ENCODE measurements around the gene HPRT1.

HPRT1 gene

DNA sequence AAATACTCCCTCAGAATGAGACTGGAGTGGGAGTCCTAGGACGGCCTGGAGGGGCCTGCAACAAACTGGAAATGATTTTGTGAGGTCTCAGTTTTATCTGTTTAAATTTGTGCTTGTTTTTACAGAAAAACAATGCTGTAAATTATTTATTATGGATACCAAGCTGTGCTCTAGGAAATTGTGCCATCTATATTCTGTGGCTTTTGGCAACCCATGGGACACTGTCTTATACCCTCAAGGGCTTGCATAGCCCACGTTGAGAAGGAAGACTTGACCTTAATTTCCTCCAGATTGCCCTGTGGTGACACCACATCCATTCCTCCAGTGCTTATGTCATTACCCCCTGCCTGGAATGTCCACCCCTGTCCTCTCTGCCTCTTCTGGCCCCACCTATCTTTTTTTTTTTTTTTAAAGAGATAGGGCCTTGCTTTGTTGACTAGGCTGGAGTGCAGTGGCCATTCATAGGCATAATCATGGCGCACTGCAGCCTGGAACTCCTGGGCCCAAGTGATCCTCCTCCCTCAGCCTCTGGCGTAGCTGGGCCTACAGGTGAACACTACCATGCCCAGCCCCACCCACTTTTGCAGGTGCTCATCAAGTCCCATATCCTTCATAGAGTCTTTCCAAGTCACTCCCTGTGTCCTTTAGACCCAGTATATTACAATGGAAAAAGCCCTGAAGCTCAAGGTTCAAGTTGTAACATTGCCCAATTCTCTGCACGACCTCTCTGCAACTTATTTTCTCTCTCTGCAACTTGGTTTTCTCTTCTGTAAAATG is 77.4 kb downstream of the HPRT1 start:
- H3K36me3 ChIP-seq, result no peaks in the 10 kb centered on the region
- TF ChIP-seq, protein P1, sequence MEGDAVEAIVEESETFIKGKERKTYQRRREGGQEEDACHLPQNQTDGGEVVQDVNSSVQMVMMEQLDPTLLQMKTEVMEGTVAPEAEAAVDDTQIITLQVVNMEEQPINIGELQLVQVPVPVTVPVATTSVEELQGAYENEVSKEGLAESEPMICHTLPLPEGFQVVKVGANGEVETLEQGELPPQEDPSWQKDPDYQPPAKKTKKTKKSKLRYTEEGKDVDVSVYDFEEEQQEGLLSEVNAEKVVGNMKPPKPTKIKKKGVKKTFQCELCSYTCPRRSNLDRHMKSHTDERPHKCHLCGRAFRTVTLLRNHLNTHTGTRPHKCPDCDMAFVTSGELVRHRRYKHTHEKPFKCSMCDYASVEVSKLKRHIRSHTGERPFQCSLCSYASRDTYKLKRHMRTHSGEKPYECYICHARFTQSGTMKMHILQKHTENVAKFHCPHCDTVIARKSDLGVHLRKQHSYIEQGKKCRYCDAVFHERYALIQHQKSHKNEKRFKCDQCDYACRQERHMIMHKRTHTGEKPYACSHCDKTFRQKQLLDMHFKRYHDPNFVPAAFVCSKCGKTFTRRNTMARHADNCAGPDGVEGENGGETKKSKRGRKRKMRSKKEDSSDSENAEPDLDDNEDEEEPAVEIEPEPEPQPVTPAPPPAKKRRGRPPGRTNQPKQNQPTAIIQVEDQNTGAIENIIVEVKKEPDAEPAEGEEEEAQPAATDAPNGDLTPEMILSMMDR (IDR thresholded peaks at IDR 0.05; ENCODE audit: low read depth, low read length), result no peak
- no peaks in the 10 kb centered on the region; the same call in 1 of the 2 replicates for H3K4me1 ChIP-seq
- H3K9me3 ChIP-seq, result no peaks in the 10 kb centered on the region
- no peaks in the 10 kb centered on the region for H3K27me3 ChIP-seq
- no peak overlapping the region for H3K4me3 ChIP-seq (ENCODE audit: low read depth, low read length)
- DNase-seq, result no peak

DNA sequence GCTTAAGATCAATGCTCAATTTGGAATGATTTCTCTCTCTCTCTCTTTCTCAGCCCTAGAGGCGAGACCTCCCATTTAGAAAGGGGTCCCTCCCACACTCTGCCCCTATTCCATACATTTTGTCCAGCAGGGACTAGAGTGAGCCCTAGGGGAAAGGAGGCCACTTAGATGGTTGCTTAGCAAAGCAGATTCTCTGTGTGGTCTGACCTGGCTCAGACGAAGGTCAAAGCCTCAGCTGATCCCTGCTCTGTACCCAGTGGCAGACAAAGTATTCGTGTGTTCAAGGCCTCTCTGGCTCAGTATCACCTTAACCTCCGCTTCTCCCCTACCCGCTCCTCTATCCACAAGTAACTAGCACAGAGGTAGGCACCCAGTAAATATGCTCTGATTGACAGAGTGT is 78.4 kb downstream of the HPRT1 start:
- TF ChIP-seq, protein P1 (IDR thresholded peaks at IDR 0.05; ENCODE audit: low read depth, low read length), result no peak
- no peak for DNase-seq
- H3K9me3 ChIP-seq, result no peaks in the 10 kb centered on the region
- H3K27me3 ChIP-seq, result no peaks in the 10 kb centered on the region
- no peak overlapping the region for H3K4me3 ChIP-seq (ENCODE audit: low read depth, low read length)
- no peaks in the 10 kb centered on the region for H3K36me3 ChIP-seq
- no peaks in the 10 kb centered on the region; the same call in 1 of the 2 replicates for H3K4me1 ChIP-seq

DNA sequence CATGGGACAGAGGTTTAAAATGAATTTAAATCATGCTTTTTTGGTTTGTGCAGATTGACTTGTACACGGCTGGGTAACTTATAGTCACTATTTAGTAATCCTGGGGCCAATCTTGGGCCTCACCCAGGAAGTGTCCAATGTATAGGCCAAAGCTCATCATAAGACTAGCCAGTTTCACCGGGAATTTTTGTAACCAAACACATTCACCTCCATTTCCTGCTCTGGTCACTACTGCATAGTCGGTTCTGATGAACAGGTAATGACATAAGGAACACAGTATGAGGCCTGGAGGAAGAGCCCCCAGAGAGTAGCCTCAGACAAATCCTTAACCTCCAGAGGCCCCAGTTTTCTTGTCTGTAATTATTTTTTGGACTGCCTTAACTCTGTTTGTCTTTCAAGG is 81.9 kb downstream of the HPRT1 start:
- TF ChIP-seq, protein P1 (IDR thresholded peaks at IDR 0.05; ENCODE audit: low read depth, low read length), result no peak
- no peaks in the 10 kb centered on the region for H3K27me3 ChIP-seq
- no peaks in the 10 kb centered on the region for H3K36me3 ChIP-seq
- no peaks in the 10 kb centered on the region; the same call in 1 of the 2 replicates for H3K4me1 ChIP-seq
- no peak overlapping the region for H3K4me3 ChIP-seq (ENCODE audit: low read depth, low read length)
- no peaks in the 10 kb centered on the region for H3K9me3 ChIP-seq
- no peak for DNase-seq

DNA sequence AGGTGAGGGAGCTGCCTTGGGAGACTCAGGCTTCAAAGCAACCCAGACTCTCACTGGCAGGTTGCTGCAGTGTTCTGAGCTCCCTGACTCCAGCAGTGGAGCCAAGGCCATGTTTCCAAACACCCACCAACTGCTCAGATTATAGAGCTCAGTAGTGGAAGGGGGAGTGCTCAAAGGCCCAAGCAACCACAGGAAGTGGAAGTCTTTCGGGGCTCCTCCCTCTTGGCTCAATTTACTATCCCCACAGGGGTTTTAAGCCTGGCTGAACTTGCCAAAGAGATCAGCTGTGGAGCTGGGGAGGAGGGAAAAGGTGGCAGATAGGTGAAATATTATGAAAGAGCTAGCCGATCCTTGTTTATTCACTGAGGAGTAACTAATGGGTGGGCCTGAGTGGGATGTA is 82.5 kb downstream of the HPRT1 start:
- Histone ChIP-seq H3K27me3 (no peaks in the 10 kb centered on the region), H3K9me3 (no peaks in the 10 kb centered on the region), H3K36me3 (no peaks in the 10 kb centered on the region), H3K4me1 (no peaks in the 10 kb centered on the region; the same call in 1 of the 2 replicates), H3K4me3 (ENCODE audit: low read depth, low read length) (no peak overlapping the region)
- no peak for DNase-seq
- TF ChIP-seq, protein P1 (IDR thresholded peaks at IDR 0.05; ENCODE audit: low read depth, low read length), result no peak

DNA sequence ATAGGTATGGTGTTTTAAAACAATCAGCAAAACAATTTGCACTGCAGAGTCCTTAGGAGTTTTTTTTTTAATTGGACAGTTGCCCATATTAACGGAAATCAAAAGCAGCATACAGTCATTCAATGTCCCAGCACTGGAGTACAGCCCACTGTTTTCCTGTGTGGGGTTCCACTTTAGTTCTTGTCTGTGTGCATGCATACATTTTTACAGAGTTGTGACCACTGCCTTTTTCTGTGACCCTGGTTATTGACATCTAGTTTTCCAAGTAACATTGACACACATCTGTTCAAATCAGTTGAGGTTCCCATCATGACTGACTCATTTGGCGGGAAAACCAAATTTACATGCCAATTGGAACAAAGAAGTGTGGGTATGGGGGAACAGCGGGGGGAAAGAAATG is 83.3 kb downstream of the HPRT1 start:
- Histone ChIP-seq H3K4me1 (no peaks in the 10 kb centered on the region; the same call in 1 of the 2 replicates), H3K9me3 (no peaks in the 10 kb centered on the region), H3K27me3 (no peaks in the 10 kb centered on the region), H3K36me3 (no peaks in the 10 kb centered on the region), H3K4me3 (ENCODE audit: low read depth, low read length) (no peak overlapping the region)
- no peak for DNase-seq
- TF ChIP-seq, protein P1 (IDR thresholded peaks at IDR 0.05; ENCODE audit: low read depth, low read length), result no peak

DNA sequence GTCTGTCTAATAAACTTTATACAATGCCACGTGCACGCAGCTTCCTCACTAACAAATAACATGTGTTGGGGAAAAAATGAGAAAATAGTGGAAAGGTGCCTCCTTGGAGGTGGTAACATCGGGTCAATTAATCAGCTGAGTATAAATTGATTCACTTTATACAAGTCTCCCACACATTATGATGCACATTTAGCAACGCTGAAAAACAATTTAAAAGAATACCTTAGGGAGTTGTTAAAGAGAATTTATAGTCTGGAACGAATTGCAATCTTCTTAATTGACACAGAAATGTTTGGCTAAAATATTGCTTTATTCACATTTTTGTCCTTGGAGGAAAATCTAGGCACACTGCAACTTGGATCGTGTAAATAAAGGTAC is 84.2 kb downstream of the HPRT1 start:
- H3K4me3 ChIP-seq (ENCODE audit: low read depth, low read length), result no peak overlapping the region
- H3K36me3 ChIP-seq, result no peaks in the 10 kb centered on the region
- no peaks in the 10 kb centered on the region for H3K27me3 ChIP-seq
- TF ChIP-seq, protein P1 (IDR thresholded peaks at IDR 0.05; ENCODE audit: low read depth, low read length), result no peak
- no peak for DNase-seq
- H3K9me3 ChIP-seq, result no peaks in the 10 kb centered on the region
- H3K4me1 ChIP-seq, result no peaks in the 10 kb centered on the region; the same call in 1 of the 2 replicates

Data from BE2C (cell line).